HG02588 (cell line): ENCODE results near the gene ZFP64.
"Not testable (repeated sequence)": the region's sequence is repeated elsewhere in the genome, so short reads cannot be mapped to it uniquely, and the experiment has no call there.

ENCODE experiments used
- ATAC-seq: cut with Tn5 transposase; IDR thresholded peaks from one replicate; pipeline ENCODE4 v1.9.1; 2021; ENCODE audit warnings: mild to moderate bottlenecking, moderate library complexity; ENCODE audit not compliant: unreplicated experiment

The ZFP64 gene

DNA sequence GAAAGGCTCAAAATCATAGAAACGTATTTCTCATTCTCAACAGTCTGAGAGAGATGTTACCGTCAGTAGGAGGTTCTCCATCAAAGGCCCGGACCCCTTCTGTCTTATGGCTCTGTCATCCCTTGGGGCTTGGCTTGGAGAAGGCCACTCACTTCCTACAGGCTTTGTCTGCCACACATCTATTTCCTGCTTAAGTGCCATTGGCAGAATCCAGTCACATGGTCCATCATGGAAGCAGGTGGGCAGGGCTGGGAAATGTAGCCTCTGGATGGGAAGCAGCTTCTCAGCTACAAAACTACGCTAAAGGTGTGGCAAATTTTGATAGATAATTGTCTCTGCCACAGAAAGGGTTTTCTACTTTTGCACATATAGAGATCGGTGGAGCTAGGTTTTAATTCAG, 12.6 kb upstream of the ZFP64 start:
- ATAC-seq = no peak

DNA sequence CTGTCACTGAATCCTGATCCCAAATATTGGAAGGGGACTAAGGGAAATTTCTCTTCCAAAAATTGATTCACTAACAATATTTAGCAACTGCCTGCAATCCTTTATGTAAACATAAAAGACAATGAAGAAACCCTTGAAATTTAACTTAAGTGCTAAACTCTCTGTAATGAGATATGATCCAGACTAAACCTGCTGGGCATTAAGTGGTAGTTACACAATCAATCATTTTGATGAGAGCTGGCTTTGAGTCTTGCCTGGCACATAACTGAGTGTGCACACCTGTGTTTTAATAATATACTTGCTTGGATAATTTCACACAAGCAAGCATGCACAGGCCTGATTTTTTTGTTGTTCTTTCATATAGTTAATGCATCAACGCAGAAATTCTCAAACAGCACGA, 9.8 kb upstream of the ZFP64 start:
- ATAC-seq = no peak

DNA sequence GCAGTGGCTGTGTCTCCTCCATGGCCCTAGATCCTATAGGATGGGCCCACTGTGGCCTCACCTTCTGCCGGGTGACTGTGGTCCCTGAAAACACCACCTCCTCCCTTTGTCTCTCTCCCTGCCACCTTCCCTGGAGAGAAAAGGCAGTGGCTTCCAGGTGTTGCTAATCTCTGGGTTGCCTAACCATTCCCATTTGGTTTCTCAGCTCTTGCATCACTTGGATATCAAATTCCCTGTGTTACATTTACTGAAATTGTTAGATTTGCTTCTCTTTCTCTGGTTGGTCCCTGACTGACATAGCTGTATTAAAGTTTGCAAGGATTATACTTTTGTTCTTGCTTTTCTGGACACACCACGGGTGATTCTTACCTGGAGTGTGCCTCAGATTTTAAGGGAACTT, 9.3 kb upstream of the ZFP64 start:
- no peak for ATAC-seq

DNA sequence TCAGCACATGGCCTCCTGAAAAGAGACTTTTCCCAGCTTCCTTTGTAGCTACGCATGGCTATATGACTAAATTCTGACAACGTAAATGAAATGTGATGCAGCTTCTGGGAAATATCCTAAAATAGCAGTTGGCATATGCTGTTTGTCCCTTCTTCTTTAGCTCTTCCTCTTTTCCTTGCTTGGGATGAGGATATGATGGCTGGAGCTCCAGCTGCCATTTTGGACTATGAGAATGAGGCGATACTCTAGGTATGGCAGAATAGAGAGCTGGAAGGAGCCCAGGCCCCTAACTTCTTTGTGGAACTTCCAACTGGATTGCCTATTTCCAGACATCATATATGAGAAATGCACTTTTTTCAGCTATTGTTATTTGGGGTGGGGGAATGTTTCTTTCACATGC, 5.3 kb upstream of the ZFP64 start:
- ATAC-seq = no peak

DNA sequence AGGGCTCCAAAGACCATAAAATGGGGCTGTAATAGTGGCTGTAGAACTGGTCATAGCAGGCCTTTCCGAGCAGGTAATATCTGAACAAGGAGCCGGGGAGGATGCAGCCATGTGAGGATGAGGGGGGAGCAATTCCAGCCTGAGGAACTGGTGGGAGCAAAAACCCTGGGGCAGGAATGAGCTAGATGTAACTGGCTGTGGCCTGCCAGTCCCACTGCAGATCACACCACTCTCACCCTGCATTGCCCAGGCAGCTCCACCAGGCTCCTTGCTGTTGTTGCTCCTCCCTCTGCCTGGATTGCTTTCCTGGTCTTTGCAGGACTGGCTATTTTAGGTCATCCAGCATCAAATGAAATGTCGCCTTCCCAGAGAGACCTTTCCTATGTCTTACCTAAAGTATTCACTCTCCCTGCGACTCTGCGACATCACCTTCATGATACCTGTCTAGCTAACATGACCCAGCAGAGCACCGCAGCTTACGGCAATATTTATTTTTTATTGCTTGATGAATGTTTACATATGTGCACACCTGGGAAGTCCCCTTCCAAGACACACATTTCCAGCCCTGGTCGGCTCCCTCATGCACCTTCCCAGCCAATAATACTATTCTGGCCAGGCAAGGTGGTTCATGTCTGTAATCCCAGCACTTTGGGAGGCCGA, 2.4 kb upstream of the ZFP64 start:
- no peak for ATAC-seq

DNA sequence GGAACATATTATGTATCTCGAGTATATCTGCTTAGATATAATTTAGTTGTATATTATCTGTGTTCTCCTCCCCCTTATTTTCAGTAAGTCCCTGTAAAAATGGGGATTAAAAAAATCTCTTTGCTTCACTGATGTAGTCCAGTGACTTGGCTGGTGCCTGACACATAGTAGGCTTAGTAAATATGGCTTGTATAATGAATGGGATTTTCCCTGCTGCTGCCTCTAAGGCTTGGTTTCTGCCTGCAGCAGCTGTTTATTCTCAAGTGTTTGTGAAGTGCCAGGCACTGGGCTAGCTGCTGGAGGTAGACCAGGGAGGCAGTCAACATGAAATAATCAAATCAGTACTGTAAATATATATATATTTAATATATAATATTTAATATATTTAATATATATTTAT, 1.6 kb upstream of the ZFP64 start:
- ATAC-seq = no peak

- not testable (repeated sequence) for ATAC-seq
Observed at GRCh38 chr20:52192719-52193007, 1.1 kb upstream of the ZFP64 start.

DNA sequence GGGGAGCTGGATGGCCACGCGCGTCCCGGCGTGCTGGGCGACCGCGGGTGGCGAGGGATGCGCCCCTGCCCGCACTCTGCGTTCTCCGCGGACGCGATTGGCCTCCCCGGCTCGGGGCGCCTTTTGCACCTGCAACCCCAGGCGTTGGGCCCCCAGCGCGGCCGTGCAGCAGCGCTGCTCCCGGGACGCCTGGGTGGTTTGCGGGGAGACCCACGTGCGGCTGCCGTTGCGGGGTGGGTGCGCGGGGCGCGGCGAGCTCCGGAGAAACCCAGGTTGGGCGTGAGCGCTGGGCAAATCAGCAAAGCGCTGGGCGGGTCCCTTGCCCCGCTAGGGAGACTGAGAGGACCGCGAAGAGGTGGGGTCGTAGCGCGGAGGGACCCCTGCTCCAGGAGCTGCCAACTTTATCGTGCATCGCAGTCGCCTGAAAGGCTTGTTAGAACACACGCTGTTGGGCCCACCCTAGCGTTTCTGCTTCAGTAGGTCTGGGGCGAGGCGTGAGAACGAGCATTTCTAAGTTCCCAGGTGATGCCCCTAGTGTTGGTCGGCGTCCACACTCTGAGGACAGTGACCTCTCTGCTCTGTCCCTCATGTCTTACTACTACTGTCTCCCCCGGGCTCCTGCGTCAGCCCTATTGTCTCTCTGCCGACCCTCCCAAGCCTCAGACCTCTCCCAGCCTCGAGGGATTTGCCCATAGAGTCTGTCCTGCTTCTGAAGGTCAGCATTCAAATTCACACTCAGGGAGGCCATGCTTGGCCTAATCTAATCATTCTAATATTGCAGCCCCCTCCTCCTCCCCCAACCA, 538 bp upstream of the ZFP64 start:
- ATAC-seq = peak; percentile 36

DNA sequence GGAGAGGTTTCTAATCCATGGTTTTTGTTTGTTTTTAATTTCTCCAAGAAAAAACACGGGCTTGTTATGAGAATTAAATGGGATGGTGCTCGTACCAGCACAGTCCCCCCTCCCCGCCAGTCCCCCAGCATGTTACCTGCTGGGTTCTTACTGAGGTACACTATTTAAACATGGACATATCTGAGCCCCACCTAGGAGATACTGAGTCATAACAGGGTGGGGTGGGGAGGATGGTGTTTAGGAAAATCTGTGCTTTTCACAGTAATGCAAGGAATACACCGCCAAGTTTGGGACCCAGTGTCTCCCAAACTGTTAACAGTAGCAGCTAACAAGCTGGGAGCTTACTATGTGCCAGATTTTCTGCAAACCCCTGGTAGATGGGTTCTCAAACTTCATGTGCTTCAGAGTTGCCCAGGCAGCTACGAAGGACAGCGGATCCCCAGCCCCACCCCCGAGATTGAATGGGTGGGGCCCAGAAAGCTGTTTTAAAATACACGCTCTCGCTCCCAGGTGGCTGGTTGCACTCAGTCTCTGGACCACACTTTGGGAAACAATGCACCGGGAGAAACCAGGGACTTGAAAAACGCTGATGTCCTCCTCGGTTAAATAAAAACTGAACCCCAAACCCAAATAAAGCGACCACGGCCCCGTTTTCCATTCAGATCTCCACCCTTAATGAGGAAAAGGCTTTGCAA, 995 bp downstream of the ZFP64 start:
- no peak for ATAC-seq

- ATAC-seq = no peak
Observed at GRCh38 chr20:52181766-52182165, 9.8 kb downstream of the ZFP64 start.

GRCh38 chr20:52180180-52180840, 11.3 kb downstream of the ZFP64 start:
- no peak for ATAC-seq

DNA sequence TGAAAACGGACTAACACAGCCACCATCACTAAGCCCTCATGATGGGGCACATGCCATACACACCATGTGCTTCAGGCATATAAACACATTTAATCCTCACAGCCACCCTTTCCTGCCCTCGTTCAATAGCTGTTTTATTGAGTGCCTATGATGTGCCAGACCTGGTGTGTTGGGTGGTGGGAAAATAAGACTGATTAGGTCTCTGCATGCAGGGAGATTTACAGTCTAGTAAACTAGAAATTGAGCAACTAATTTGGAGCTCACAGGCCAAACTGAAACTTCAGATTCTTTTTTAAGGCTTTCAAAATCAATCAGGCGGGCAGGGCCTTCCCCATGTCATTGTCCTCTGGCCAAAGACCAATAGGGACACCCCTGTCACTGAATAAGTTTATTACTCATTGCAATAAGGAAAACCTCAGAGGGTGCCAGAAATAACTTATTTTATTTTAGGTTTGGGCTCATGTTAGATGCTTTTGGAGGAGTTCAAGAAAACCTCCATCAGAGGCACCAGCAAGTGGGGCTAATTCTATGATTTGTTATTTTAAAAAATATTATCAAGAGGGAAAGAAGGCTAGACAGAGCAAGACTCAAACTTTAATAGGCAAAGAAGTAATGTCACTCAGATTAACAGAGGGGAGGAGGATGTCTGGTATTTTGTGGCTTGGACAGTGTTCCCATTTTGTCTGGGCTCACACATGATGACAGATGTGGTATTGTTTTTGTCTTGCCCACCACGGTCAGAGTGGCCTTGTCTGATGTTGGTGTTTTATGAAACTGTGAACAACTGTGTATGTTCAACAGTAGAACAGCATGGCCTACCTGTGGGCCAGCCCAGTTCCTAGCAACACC, 12.0 kb downstream of the ZFP64 start:
- peak; percentile 83 for ATAC-seq

GRCh38 chr20:52178691-52179090, 12.9 kb downstream of the ZFP64 start:
- ATAC-seq = no peak

DNA sequence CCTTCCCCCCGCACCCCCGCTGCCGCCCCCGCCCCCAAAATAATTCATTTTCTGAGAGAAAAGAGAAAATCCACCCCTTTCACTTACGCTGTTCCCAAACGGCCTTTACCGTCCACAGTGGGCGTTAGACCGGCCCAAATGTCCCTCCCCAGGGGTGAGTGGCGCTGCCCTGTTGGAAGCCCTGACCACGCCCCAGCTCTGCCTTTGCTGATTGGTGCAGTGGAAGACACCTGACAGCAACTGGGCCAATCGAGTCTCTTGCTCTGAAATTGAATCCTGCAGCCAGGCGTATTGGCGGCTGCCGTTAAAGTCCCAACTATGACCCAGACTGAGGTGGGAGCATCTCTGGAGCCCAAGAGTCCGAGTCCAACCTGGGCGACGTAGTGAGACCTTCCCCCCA, 15.7 kb downstream of the ZFP64 start:
- no peak for ATAC-seq

DNA sequence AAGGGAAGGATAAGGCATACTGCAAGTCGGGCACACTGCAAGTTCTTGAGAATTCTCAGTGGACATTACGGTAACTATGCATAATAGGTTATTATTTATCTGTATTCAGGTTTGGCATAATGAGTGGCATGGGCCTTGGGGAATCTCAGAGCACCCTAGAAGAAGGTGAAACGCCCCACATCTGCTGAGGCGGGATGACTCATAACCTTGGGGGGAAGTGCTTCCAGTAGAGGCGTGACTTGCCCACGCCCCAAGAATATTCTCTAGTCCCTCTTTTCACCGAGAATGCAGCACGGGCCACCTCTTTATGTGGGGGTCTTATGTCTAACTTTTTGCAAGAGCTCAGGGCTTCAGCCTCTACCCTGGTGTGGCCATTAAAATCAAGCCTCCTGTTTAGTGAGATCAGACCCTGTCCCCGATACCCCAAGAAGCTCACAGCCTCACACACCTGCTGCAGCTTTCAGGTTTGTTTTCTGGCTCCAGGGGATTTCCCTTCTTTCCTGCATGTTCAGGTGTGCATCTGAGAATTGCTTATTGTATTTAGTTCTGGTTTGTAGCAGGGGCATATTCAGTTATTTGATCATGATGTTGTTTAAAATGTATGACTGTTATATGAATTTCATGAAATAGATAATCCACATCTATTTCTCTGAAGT, 19.1 kb downstream of the ZFP64 start:
- ATAC-seq = peak; percentile 78

GRCh38 chr20:52171025-52171424, 20.6 kb downstream of the ZFP64 start:
- ATAC-seq = no peak

GRCh38 chr20:52168116-52168515, 23.5 kb downstream of the ZFP64 start:
- ATAC-seq = no peak

GRCh38 chr20:52167232-52167840, 24.2 kb downstream of the ZFP64 start:
- ATAC-seq = no peak

- no peak for ATAC-seq
Observed at GRCh38 chr20:52166150-52166549, 25.4 kb downstream of the ZFP64 start.
